CD8-positive, alpha-beta memory T cell (primary cell): ENCODE measurements around the gene SYNDIG1L. TPM values are rescaled to one million over a fixed set of nuclear protein-coding genes. Genes with fewer than 3 reads are reported as not detected.

Source experiments
- CTCF ChIA-PET: fragments of 350-600 bp; sonication (Branson Sonifier 250); formaldehyde crosslinking; loops from one replicate; lab custom pipeline; 2021; ENCODE audit warnings: antibody characterized with exemption; lab: Charles Lee
- POLR2A ChIA-PET: fragments of 350-600 bp; sonication (Branson Sonifier 250); formaldehyde crosslinking; loops from one replicate; lab custom pipeline; 2021; ENCODE audit warnings: antibody characterized with exemption; lab: Charles Lee
- DNase-seq, 5 donors: peaks; one replicate each; pipeline versions ENCODE4 v3.0.0 to v3.0.0-alpha.2; 2020 to 2022; ENCODE audit warnings: mixed read lengths in 1 of 5
- H3K27ac ChIP-seq: one replicate; pipeline ENCODE4 v1.7.0; 2013; ENCODE audit warnings: low read depth, mild to moderate bottlenecking, low read length, moderate library complexity
- H3K27me3 ChIP-seq: 2 replicates; pipeline ENCODE4 v1.7.0; 2013; ENCODE audit warnings: low read length, mild to moderate bottlenecking; ENCODE audit not compliant: insufficient read depth, poor library complexity, severe bottlenecking
- H3K36me3 ChIP-seq: 2 replicates; pipeline ENCODE4 v1.7.0; 2013; ENCODE audit warnings: mild to moderate bottlenecking, low read length, moderate library complexity; ENCODE audit not compliant: insufficient read depth
- H3K4me1 ChIP-seq: 2 replicates; pipeline ENCODE4 v1.7.0; 2013; ENCODE audit warnings: mild to moderate bottlenecking, low read length, moderate library complexity; ENCODE audit not compliant: insufficient read depth
- H3K4me3 ChIP-seq: 2 replicates; pipeline ENCODE4 v1.7.0; 2013; ENCODE audit warnings: mild to moderate bottlenecking, low read length
- H3K9me3 ChIP-seq: 2 replicates; pipeline ENCODE4 v1.7.0; 2013; ENCODE audit warnings: mild to moderate bottlenecking, low read length
- H3K27ac Mint-ChIP-seq, 8 donors: one replicate each; pipeline ENCODE4 v1.8.0; 2020 to 2021; ENCODE audit warnings: mixed read lengths in 8 of 8, mild to moderate bottlenecking in 6 of 8, inconsistent platforms in 3 of 8, moderate library complexity in 3 of 8
- H3K27me3 Mint-ChIP-seq, 2 donors: one replicate each; pipeline ENCODE4 v1.8.0; 2020 to 2021; ENCODE audit warnings: mixed read lengths in 2 of 2, mild to moderate bottlenecking in 1 of 2, moderate library complexity in 1 of 2
- H3K36me3 Mint-ChIP-seq, 3 donors: one replicate each; pipeline ENCODE4 v1.8.0; 2020 to 2021; ENCODE audit warnings: mixed read lengths in 3 of 3, inconsistent platforms in 1 of 3, mild to moderate bottlenecking in 1 of 3
- H3K4me1 Mint-ChIP-seq, 3 donors: one replicate each; pipeline ENCODE4 v1.8.0; 2020 to 2021; ENCODE audit warnings: mixed read lengths in 3 of 3, inconsistent platforms in 1 of 3, mild to moderate bottlenecking in 1 of 3
- H3K4me3 Mint-ChIP-seq, 7 donors: one replicate each; pipeline ENCODE4 v1.8.0; 2020 to 2021; ENCODE audit warnings: mixed read lengths in 7 of 7, mild to moderate bottlenecking in 6 of 7, moderate library complexity in 4 of 7, inconsistent platforms in 2 of 7
- H3K9me3 Mint-ChIP-seq, 5 donors: one replicate each; pipeline ENCODE4 v1.8.0; 2020 to 2022; ENCODE audit warnings: mixed read lengths in 5 of 5, mild to moderate bottlenecking in 3 of 5, moderate library complexity in 2 of 5, inconsistent platforms in 1 of 5
- polyA plus RNA-seq: library from polyadenylated mRNA; unstranded; fragments of 300-500 nt; fragmentation: Illumina TruSeq; gene quantifications from one replicate; pipeline ENCODE4 v1.2.3, GENCODE V29; 2021
- total RNA-seq, 2 experiments: library from RNA; stranded (reverse); gene quantifications; one replicate each; pipeline ENCODE4 v1.2.3, GENCODE V29; 2021

Gene SYNDIG1L
- total and polyA plus RNA-seq, 3 experiments from 2014 or later, result not detected

GRCh38 chr14:74360163-74360562 is 65.8 kb downstream of the SYNDIG1L start:
- Histone ChIP-seq H3K27me3 (no peaks in the 10 kb centered on the region), H3K9me3 (no peaks in the 10 kb centered on the region), H3K4me1 (no peaks in the 10 kb centered on the region), H3K27ac (no peak overlapping the region), H3K4me3 (no peak overlapping the region), H3K36me3 (no peaks in the 10 kb centered on the region)
- ChIA-PET CTCF (no interaction called here), POLR2A (no interaction called here)
- H3K4me1 Mint-ChIP-seq, result no peaks in the 10 kb centered on the region
- DNase-seq, result no peak
- H3K27ac Mint-ChIP-seq, result no peak overlapping the region
- H3K36me3 Mint-ChIP-seq, result no peaks in the 10 kb centered on the region
- no peaks in the 10 kb centered on the region for H3K9me3 Mint-ChIP-seq
- peaks cover 5 to 16% of the 10 kb centered on the region in 2 donors for H3K27me3 Mint-ChIP-seq
- no peak overlapping the region for H3K4me3 Mint-ChIP-seq

DNA sequence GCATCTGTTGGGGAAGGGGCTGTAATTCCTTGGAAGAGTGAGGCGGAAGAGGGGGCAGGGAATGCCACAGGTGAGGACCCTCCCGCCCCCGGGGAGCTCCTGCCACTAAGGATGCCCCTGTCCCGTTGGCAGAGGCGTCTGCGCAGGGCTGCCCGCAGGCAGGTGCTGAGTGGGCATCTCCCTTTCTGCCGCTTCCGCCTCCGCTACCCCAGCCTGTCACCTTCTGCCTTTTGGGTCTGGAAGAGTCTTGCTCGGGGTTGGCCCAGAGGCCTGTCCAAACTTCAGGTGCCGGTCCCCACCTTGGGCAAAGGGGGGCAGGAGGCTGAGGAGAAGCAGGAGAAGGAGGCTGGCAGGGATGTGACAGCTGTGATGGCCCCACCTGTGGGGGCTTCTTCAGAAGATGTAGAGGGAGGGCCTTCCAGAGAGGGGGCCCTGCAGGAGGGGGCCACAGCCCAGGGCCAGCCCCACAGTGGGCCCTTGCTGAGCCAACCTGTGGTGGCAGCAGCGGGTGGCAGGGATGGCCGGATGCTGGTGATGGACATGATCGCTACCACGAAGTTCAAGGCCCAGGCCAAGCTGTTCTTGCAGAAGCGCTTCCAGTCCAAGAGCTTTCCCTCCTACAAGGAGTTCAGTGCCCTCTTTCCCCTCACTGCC is 67.7 kb downstream of the SYNDIG1L start:
- H3K27me3 Mint-ChIP-seq, result peaks cover 5 to 8% of the 10 kb centered on the region in 2 donors
- Histone ChIP-seq H3K9me3 (no peaks in the 10 kb centered on the region), H3K27ac (no peak overlapping the region), H3K4me3 (no peak overlapping the region), H3K4me1 (no peaks in the 10 kb centered on the region), H3K36me3 (no peaks in the 10 kb centered on the region), H3K27me3 (no peaks in the 10 kb centered on the region)
- no peaks in the 10 kb centered on the region for H3K9me3 Mint-ChIP-seq
- no peaks in the 10 kb centered on the region for H3K4me1 Mint-ChIP-seq
- H3K36me3 Mint-ChIP-seq, result no peaks in the 10 kb centered on the region
- H3K4me3 Mint-ChIP-seq, result no peak overlapping the region
- POLR2A ChIA-PET, result no interaction called here
- DNase-seq, result no peak
- CTCF ChIA-PET, result no interaction called here
- no peak overlapping the region for H3K27ac Mint-ChIP-seq

GRCh38 chr14:74357585-74357984 is 68.4 kb downstream of the SYNDIG1L start:
- Histone ChIP-seq H3K4me3 (no peak overlapping the region), H3K36me3 (no peaks in the 10 kb centered on the region), H3K9me3 (no peaks in the 10 kb centered on the region), H3K27me3 (no peaks in the 10 kb centered on the region), H3K27ac (no peak overlapping the region), H3K4me1 (no peaks in the 10 kb centered on the region)
- H3K36me3 Mint-ChIP-seq, result no peaks in the 10 kb centered on the region
- H3K27ac Mint-ChIP-seq, result no peak overlapping the region
- DNase-seq, result no peak
- peaks cover 5 to 12% of the 10 kb centered on the region in 2 donors for H3K27me3 Mint-ChIP-seq
- no peaks in the 10 kb centered on the region for H3K9me3 Mint-ChIP-seq
- CTCF ChIA-PET, result no interaction called here
- POLR2A ChIA-PET, result no interaction called here
- no peaks in the 10 kb centered on the region for H3K4me1 Mint-ChIP-seq
- no peak overlapping the region for H3K4me3 Mint-ChIP-seq

DNA sequence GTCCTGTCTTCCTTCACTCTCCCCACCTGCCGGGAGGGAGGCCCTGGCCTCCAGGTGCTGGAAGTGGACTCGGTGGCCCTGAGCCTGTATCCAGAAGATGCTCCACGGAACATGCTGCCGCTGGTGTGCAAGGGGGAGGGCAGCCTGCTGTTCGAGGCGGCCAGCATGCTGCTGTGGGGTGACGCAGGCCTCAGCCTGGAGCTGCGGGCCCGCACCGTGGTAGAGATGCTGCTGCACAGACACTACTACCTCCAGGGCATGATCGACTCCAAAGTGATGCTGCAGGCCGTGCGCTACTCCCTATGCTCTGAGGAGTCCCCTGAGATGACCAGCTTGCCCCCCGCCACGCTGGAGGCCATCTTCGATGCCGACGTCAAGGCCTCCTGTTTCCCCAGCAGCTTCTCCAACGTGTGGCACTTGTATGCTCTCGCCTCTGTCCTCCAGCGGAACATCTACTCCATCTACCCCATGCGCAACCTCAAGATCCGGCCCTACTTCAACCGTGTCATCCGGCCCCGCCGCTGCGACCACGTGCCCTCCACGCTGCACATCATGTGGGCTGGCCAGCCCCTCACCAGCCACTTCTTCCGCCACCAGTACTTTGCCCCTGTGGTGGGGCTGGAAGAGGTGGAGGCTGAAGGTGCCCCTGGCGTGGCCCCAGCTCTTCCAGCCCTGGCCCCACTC is 69.0 kb downstream of the SYNDIG1L start:
- Histone ChIP-seq H3K36me3 (no peaks in the 10 kb centered on the region), H3K9me3 (no peaks in the 10 kb centered on the region), H3K27ac (no peak overlapping the region), H3K27me3 (no peaks in the 10 kb centered on the region), H3K4me3 (no peak overlapping the region), H3K4me1 (no peaks in the 10 kb centered on the region)
- ChIA-PET POLR2A (no interaction called here), CTCF (no interaction called here)
- Mint-ChIP-seq H3K4me1 (no peaks in the 10 kb centered on the region), H3K27ac (no peak overlapping the region), H3K27me3 (peaks cover 3 to 13% of the 10 kb centered on the region in 2 donors), H3K36me3 (no peaks in the 10 kb centered on the region), H3K9me3 (no peaks in the 10 kb centered on the region), H3K4me3 (no peak overlapping the region)
- DNase-seq, result no peak

Other genes starting within 250 kb of the SYNDIG1L start
- not detected for gene VSX2, start 186.8 kb downstream of the SYNDIG1L start, total RNA-seq
- gene VSX2, start 186.8 kb downstream of the SYNDIG1L start, polyA plus RNA-seq, result not detected
- gene ABCD4, start 123.3 kb downstream of the SYNDIG1L start, total RNA-seq, result 10 to 100 TPM; 38.2 to 40.5 TPM
- 25.0 TPM for gene ABCD4, start 123.3 kb downstream of the SYNDIG1L start, polyA plus RNA-seq
- not detected for gene VRTN, start 77.7 kb downstream of the SYNDIG1L start, total RNA-seq
- gene VRTN, start 77.7 kb downstream of the SYNDIG1L start, polyA plus RNA-seq, result not detected
- gene NPC2, start 67.1 kb upstream of the SYNDIG1L start, total RNA-seq, result 10 to 100 TPM; 17.1 to 18.3 TPM
- gene NPC2, start 67.1 kb upstream of the SYNDIG1L start, polyA plus RNA-seq, result 75.6 TPM
- gene ISCA2, start 67.6 kb upstream of the SYNDIG1L start, total RNA-seq, result 10 to 100 TPM; 26.7 to 28.6 TPM
- gene ISCA2, start 67.6 kb upstream of the SYNDIG1L start, polyA plus RNA-seq, result 77.8 TPM
- under 1 TPM; 0.24 to 0.42 TPM for gene LTBP2, start 186.0 kb upstream of the SYNDIG1L start, total RNA-seq
- 0.83 TPM for gene LTBP2, start 186.0 kb upstream of the SYNDIG1L start, polyA plus RNA-seq